Esophagus muscularis mucosa (tissue), 4 donors: Measurements from ENCODE around the gene DOLK. TPM values are rescaled to one million over a fixed set of nuclear protein-coding genes. Genes with fewer than 3 reads are reported as not detected.

ENCODE experiments used
- DNase-seq: peaks from one replicate; pipeline ENCODE4 v3.0.0-alpha.2; 2017; ENCODE audit errors: extremely low spot score
- H3K27ac ChIP-seq, 4 donors: fragments of 200-600 bp; sonication (generic); replicated peaks in 1 of 4; 1 replicate in 3 of 4; 2 replicates in 1 of 4; pipeline ENCODE4 v1.5.1; 2016 to 2019; ENCODE audit warnings: mild to moderate bottlenecking in 1 of 4
- H3K27me3 ChIP-seq, 4 donors: fragments of 200-600 bp; sonication (generic); one replicate each; pipeline versions ENCODE4 v1.5.1 to v1.6.0; 2016 to 2019
- H3K36me3 ChIP-seq, 4 donors: fragments of 200-600 bp; sonication (generic); one replicate each; pipeline ENCODE4 v1.5.1; 2016 to 2019
- H3K4me1 ChIP-seq, 4 donors: fragments of 200-600 bp; sonication (generic); one replicate each; pipeline ENCODE4 v1.5.1; 2016 to 2019
- H3K4me3 ChIP-seq, 4 donors: fragments of 200-600 bp; sonication (generic); 1 replicate in 2 of 4; 2 replicates in 2 of 4; pipeline ENCODE4 v1.5.1; 2016 to 2019; ENCODE audit warnings: mild to moderate bottlenecking in 4 of 4, moderate library complexity in 1 of 4
- H3K9me3 ChIP-seq, 4 donors: fragments of 200-600 bp; sonication (generic); 1 replicate in 3 of 4; 2 replicates in 1 of 4; pipeline ENCODE4 v1.5.1; 2016 to 2019
- EP300 ChIP-seq: sonication (generic); formaldehyde crosslinking; IDR thresholded peaks from one replicate; pipeline ENCODE4 v1.6.1; 2017; ENCODE audit warnings: antibody characterized with exemption
- POLR2A ChIP-seq: fragments of 450-650 bp; IDR thresholded peaks from one replicate; pipeline ENCODE4 v1.6.1; 2017; ENCODE audit warnings: antibody characterized with exemption, moderate library complexity, mild to moderate bottlenecking, low read depth
- POLR2AphosphoS5 ChIP-seq, 2 donors: sonication (generic); formaldehyde crosslinking; IDR thresholded peaks; one replicate each; pipeline ENCODE4 v1.6.1; 2017; ENCODE audit warnings: antibody characterized with exemption in 2 of 2
- WGBS: methylation state at CpG from one replicate; pipeline ENCODE4 v1.1.5; 2018; 5-methylcytosine and 5-hydroxymethylcytosine counted together
- intact Hi-C: fragments of 100-400 bp; cut with DNase I; formaldehyde crosslinking; loops from one replicate; pipeline ENCODE4 v1.15.1; 2023
- total RNA-seq, 4 donors: library from RNA; depleted of rRNA; stranded (reverse); fragments of >200 nt; gene quantifications; one replicate each; pipeline versions ENCODE4 v1.1.0 to v1.2.1, GENCODE V29; 2016
- TF ChIP-seq, protein P1 (sequence below), 3 experiments: fragments of 200-600 bp in 2 of 3; fragments of 450-650 bp in 1 of 3; sonication (generic) in 2 of 3; IDR thresholded peaks; one replicate each; pipeline ENCODE4 v1.5.1; 2017 to 2019; ENCODE audit warnings: antibody characterized with exemption in 3 of 3, mild to moderate bottlenecking in 2 of 3, moderate library complexity in 1 of 3

Gene DOLK
- total RNA-seq, 4 donors from 2014 or later: 10.4 to 20.7 (median 14.1) TPM

DNA sequence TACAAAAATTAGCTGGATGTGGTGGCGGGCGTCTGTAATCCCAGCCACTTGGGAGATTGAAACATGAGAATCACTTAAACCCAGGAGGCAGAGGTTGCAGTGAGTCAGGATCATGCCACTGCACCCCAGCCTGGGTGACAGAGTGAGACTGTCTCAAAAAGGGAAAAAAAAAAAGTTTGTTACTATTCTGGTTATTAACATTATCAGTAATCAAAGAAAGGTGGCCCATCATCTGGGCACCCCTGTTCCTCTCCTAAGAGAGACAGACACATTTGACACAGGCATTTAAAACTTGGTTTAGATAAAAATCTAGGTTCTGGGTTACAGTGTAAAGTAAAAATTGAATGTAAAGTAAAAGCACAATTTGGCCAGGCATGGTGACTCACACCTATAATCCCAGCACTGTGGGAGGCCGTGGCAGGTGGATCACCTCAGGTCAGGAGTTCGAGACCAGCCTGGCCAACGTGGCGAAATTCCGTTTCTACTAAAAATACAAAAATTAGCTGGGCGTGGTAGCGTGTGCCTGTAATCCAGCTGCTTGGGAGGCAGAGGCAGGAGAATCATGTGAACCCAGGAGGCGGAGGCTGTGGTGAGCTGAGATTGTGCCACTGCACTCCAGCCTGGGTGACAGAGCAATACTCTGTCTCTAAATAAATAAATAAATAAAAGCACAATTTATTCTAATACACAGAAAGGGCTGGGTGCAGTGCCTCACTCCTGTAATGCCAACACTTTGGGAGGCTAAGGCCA lies 43.4 kb downstream of the DOLK start:
- intact Hi-C loops: no loop called here

DNA sequence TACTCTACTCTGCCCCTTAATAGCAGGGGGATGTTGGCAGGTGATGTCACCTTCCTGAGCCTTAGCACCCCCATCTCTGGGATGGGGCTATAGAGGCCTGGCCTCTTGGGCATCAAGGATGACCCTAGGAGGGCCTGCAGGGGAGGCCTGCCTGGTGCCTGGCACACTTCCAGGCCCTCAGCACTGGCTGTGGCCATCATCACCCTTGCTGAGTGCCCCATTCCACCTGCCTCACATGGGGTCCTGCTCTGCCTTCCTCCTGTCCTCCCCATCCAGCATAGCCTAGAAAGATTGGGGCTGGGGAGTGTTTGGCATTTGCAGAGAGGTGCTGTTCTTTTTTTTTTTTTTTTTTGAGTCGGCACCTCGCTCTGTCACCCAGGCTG lies 44.3 kb downstream of the DOLK start:
- Histone ChIP-seq H3K4me1 (peaks cover 40 to 54% (median 49%) of the 10 kb centered on the region in 4 donors), H3K4me3 (no peak overlapping the region), H3K27me3 (no peaks in the 10 kb centered on the region), H3K9me3 (no peaks in the 10 kb centered on the region), H3K27ac (peak overlapping the region; percentile 45 to 72 (median 56)), H3K36me3 (peaks cover 12 to 60% (median 42%) of the 10 kb centered on the region in 4 donors)
- TF ChIP-seq, protein P1, sequence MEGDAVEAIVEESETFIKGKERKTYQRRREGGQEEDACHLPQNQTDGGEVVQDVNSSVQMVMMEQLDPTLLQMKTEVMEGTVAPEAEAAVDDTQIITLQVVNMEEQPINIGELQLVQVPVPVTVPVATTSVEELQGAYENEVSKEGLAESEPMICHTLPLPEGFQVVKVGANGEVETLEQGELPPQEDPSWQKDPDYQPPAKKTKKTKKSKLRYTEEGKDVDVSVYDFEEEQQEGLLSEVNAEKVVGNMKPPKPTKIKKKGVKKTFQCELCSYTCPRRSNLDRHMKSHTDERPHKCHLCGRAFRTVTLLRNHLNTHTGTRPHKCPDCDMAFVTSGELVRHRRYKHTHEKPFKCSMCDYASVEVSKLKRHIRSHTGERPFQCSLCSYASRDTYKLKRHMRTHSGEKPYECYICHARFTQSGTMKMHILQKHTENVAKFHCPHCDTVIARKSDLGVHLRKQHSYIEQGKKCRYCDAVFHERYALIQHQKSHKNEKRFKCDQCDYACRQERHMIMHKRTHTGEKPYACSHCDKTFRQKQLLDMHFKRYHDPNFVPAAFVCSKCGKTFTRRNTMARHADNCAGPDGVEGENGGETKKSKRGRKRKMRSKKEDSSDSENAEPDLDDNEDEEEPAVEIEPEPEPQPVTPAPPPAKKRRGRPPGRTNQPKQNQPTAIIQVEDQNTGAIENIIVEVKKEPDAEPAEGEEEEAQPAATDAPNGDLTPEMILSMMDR (IDR thresholded peaks at IDR 0.05): no peak
- TF ChIP-seq POLR2AphosphoS5 (IDR thresholded peaks at IDR 0.05) (no peak), EP300 (no peak), POLR2A (no peak)
- intact Hi-C loops: no loop called here
- WGBS: 97% methylated on average over 2 of the region's 2 CpGs
- no peak for DNase-seq

More for the DNA sequence above, 43.4 kb downstream of the DOLK start:
- Histone ChIP-seq H3K27me3 (no peaks in the 10 kb centered on the region), H3K4me3 (no peak overlapping the region), H3K4me1 (peaks cover 31 to 46% (median 41%) of the 10 kb centered on the region in 4 donors), H3K9me3 (no peaks in the 10 kb centered on the region), H3K27ac (peak overlapping the region in 2 of 4 donors; percentile 45 to 72), H3K36me3 (peaks cover 21 to 60% (median 45%) of the 10 kb centered on the region in 4 donors)
- WGBS: 87% methylated on average over 10 of the region's 10 CpGs
- no peak for DNase-seq
- TF ChIP-seq EP300 (no peak), POLR2AphosphoS5 (IDR thresholded peaks at IDR 0.05) (no peak), POLR2A (no peak)
- TF ChIP-seq, protein P1 (IDR thresholded peaks at IDR 0.05): no peak

DNA sequence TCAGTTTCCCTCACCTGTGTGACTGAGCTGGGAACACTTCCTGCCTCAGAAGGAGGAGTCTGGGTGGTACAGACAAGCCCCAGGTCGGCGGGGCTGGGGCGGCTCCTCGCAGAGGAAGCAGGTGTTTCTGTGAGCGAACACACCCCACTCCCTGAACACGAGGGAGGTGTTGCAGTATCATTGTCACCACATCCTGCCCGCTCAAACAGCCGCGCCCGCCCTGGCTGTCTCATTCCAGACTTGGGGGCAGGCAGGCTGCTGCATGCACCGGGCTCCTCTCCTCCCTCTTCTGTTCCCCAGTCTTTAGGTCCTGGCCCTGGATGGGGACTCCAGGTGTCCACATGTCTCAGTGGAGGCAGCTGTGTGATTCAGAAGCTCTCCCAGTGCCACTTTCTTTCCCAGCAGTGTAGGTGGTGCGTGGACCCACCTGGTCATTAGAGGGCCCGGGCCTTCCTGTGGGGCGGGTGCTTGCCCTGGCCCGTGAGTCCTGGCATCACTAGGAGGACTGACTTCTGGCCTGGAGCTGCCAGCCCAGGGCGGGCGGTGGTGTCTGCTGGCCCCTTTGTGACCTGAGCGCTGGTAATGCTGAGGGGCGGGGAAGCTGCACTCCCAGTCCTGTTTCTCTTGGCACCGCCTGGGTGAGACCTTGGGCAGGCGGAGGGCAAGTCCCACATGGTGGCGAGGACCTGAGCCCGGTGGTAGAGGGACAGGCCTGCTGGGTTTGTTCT lies 44.9 kb downstream of the DOLK start:
- intact Hi-C loops: no loop called here
- Histone ChIP-seq H3K36me3 (peaks cover 6 to 58% (median 38%) of the 10 kb centered on the region in 4 donors), H3K4me1 (peaks cover 41 to 54% (median 49%) of the 10 kb centered on the region in 4 donors), H3K9me3 (no peaks in the 10 kb centered on the region), H3K27ac (peak overlapping the region; percentile 45 to 72 (median 56)), H3K4me3 (no peak overlapping the region), H3K27me3 (no peaks in the 10 kb centered on the region)
- WGBS: 67% methylated on average over 19 of the region's 23 CpGs
- no peak for DNase-seq
- TF ChIP-seq POLR2AphosphoS5 (IDR thresholded peaks at IDR 0.05) (peak; percentile 52 to 58), EP300 (no peak)

DNA sequence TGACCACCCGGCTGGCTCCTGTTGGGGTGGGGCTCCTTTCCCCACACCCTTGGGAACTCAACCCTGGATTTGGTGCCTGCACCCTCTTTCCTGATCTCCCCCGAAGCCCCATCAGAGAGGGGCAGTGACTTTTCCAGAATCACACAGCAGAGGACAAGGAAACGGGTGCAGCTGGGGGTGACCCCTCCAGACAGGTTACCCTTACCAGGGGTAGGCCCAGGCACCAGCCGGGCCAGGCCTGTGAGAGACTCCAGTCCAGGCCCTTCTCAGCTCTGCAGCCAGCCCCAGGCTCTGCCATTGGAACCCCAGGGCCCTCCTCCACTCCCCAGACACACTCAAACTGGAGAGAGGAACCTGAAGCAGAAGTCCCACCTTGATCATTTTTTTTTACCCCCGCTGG lies 45.6 kb downstream of the DOLK start:
- WGBS: 88% methylated on average over 4 of the region's 5 CpGs
- DNase-seq: no peak
- intact Hi-C loops: no loop called here
- TF ChIP-seq, protein P1 (IDR thresholded peaks at IDR 0.05): no peak
- TF ChIP-seq POLR2A (no peak), EP300 (no peak), POLR2AphosphoS5 (IDR thresholded peaks at IDR 0.05) (no peak)
- Histone ChIP-seq H3K27me3 (no peaks in the 10 kb centered on the region), H3K36me3 (peaks cover 0 to 58% (median 39%) of the 10 kb centered on the region in 4 donors), H3K4me1 (peaks cover 41 to 54% (median 49%) of the 10 kb centered on the region in 4 donors), H3K9me3 (no peaks in the 10 kb centered on the region), H3K4me3 (no peak overlapping the region), H3K27ac (peak overlapping the region; percentile 23 to 72 (median 56))

DNA sequence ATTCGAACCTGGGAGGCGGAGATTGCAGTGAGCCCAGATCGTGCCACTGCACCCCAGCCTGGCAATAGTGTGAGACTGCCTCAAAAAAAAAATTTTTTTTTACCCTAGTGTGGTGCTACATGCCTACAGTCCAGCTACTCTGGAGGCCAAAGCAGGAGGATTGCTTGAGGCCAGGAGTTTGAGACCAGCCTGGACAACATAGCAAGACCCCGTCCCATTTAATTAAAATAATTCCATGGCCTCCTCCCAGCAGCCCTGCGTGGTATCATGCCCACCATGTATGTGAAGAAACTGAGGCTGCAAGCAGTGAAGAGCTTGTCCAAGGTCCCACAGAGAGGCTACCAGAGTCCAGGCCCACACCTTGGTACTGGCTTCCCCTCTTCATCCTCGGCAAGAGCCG lies 46.0 kb downstream of the DOLK start:
- 85% methylated on average over 7 of the region's 7 CpGs for WGBS
- peak overlapping the region; percentile 23 to 72 (median 56) for H3K27ac ChIP-seq
- peaks cover 0 to 58% (median 42%) of the 10 kb centered on the region in 4 donors for H3K36me3 ChIP-seq
- H3K4me1 ChIP-seq: peaks cover 41 to 54% (median 49%) of the 10 kb centered on the region in 4 donors
- intact Hi-C loops: no loop called here
- no peak for DNase-seq
- no peak overlapping the region for H3K4me3 ChIP-seq
- no peaks in the 10 kb centered on the region for H3K27me3 ChIP-seq
- no peaks in the 10 kb centered on the region for H3K9me3 ChIP-seq
- TF ChIP-seq POLR2A (no peak), POLR2AphosphoS5 (IDR thresholded peaks at IDR 0.05) (no peak), EP300 (no peak)
- TF ChIP-seq, protein P1 (IDR thresholded peaks at IDR 0.05): no peak
